Mucosa of gallbladder (tissue), 1 donor: Measurements from ENCODE around the gene LRRTM1. TPM values are rescaled to one million over a fixed set of nuclear protein-coding genes. Genes with fewer than 3 reads are reported as not detected.

Source experiments
- DNase-seq: peaks from one replicate; pipeline ENCODE4 v3.0.0-alpha.2; 2020; ENCODE audit warnings: low spot score
- total RNA-seq: library from RNA; stranded (reverse); gene quantifications from one replicate; pipeline ENCODE4 v1.2.1, GENCODE V29; 2021
- donor health status: DM: no; HTN: no; CAD: no.

LRRTM1 gene
- total RNA-seq, 1 donor from 2014 or later, result 1.2 TPM

DNA sequence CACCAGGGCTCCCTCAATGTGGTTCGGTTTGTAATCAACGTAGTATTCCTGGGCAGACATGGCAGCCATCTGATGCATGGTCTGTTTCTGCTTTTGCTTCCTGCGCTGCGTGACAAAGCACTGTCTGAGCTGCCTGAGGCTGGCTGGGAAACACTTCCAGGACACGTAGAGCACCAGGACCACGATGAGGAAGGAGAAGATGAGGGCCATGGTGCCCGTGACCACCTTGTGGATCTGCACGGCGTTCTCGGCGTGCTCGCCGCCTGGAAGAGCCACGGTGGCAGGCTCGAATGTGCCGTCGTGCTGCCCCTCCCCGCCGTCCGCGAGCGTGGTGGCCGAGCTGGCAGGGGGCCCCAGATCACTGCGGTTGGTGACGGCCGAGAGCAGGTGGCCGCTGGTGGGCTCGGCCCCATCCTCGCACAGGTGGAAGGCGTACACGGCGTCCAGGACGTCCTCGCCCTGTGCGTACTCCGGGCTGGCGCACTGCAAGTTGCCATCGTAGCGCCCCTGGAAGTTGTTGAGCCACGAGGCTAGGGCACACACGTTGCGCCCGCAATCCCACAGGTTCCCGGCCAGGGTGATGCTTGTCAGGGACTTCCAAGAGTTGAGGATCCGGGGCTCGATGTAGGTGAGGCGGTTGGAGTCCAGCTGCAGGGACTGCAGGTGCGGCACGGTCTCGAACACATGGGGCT lies 2.1 kb downstream of the LRRTM1 start:
- DNase-seq, result no peak

- DNase-seq, result no peak
Measured at GRCh38 chr2:80302001-80302313, 2.6 kb downstream of the LRRTM1 start.

GRCh38 chr2:80300954-80301353 lies 3.6 kb downstream of the LRRTM1 start:
- DNase-seq, result no peak

- DNase-seq, result no peak
Measured at GRCh38 chr2:80300346-80300745, 4.2 kb downstream of the LRRTM1 start.

DNA sequence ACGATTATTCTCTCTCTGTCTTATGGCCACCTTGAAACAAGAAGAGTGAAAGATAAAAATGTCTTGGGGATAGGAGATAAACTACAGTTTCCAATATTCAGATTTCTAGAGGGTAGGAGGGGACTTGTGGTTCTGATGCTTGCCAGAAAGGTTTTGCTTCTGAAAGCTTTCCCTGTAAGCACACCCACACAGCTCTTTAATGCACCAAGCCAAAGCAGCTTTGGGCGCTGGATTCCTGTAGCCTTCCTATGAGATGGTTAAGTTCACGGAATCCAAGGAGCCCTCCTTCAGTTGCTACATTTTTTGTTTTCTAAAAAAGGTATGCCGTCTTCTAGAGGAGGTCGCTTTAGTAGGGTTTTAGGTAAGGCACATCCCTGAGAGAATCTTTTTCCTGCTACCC lies 4.9 kb downstream of the LRRTM1 start:
- DNase-seq, result no peak

- DNase-seq, result no peak
Measured at GRCh38 chr2:80298954-80299353, 5.6 kb downstream of the LRRTM1 start.

DNA sequence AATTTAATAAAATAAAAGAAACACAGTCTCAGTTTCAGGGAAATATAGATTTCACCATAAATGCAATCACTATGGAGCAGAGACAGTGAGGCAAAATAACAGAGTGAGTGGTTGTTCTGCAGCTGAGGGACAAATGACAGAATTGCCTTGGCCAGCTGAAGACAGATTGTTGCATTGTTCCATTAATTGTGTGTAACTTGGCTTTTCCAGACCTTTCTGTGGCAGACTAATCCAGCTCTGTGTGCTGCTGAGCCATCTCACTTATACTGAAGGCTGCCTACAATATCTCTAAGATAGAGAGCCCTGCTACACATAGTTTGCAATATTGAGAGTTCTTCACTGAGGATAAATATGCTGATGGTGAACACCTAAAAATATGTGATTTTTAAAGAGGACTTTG lies 11.5 kb downstream of the LRRTM1 start:
- no peak for DNase-seq

GRCh38 chr2:80292474-80292873 lies 12.1 kb downstream of the LRRTM1 start:
- no peak for DNase-seq

- no peak for DNase-seq
Measured at GRCh38 chr2:80291656-80292055, 12.9 kb downstream of the LRRTM1 start.

DNA sequence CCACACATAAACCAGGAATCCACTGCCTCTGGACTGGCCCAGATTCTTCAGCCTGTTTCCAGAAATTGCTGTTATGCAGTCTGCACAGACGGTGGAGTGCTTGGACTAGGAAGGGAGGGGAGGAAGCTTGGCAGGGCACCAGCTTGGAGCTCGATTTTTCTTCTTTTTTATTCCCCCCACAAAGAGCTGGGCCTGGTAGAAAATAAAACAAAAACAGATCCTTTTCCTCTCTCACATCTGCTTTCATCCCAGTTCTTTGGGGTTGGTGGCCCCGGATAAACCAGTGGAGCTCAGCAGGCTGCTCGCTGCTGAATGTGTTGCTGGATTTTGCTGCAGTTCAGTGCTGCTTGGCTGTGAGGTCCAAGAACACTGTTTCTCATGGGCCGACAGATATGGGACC lies 16.0 kb downstream of the LRRTM1 start:
- DNase-seq, result no peak

- DNase-seq, result no peak
Measured at GRCh38 chr2:80281049-80281448, 23.5 kb downstream of the LRRTM1 start.

- DNase-seq, result no peak
Measured at GRCh38 chr2:80280598-80280997, 24.0 kb downstream of the LRRTM1 start.

DNA sequence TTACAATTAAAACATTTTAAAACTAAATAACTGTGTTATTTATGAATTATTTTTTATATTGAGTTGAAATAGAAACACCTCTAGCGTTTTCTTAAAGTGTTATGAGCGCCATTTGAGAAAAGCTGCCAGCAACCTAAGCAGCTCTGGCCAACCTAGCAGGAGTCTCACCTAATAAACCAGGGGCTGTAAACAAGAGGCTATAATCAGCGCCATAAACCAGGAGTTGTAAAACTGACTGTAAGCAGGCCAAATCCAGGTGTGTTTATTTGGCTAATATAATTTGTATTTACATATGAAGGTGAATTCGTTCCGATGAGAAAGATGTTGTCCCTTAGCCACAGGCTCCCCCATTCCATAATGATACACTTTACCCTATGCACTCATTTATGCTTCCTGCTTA lies 34.7 kb downstream of the LRRTM1 start:
- no peak for DNase-seq

DNA sequence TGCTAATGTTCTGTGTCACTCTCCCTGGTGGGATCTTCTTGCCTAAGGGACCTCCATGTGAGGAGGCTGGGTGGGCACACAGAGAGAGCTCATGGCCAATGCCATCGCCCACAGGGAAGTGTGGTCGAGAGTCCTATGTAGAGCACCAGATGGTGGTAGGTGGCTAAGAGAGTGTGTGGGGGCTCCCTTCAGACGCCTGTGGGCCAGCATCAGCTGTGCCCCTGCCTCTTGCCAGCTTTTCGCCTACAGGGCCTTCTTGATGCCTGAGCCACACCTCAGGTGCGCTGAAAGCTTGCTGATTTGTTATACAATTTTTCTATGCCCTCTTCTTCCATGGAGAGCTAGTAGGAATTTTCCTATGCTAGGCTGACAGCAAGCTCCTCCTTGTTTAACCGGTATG lies 38.3 kb downstream of the LRRTM1 start:
- DNase-seq, result no peak

- DNase-seq, result no peak
Measured at GRCh38 chr2:80259292-80259691, 45.3 kb downstream of the LRRTM1 start.

GRCh38 chr2:80258793-80259192 lies 45.8 kb downstream of the LRRTM1 start:
- DNase-seq, result no peak

DNA sequence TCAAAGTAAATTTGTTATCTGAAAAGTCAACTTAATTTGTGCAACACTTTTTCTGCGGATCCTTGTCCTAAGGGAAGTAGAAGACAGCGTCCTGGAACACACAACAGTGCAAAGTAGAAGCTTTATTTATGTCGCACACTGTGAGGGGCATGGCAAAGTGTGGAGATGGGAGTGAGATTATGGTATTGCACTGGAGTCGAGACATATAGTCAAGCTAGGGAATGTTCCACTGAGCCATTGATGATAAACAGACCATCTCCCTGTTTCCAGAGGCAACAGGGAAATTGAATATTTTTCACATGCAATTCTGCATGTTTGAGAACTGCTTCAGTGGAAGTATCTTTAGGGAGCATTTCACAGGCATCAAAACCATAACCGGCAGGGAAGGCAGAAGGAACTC lies 46.2 kb downstream of the LRRTM1 start:
- DNase-seq, result no peak

DNA sequence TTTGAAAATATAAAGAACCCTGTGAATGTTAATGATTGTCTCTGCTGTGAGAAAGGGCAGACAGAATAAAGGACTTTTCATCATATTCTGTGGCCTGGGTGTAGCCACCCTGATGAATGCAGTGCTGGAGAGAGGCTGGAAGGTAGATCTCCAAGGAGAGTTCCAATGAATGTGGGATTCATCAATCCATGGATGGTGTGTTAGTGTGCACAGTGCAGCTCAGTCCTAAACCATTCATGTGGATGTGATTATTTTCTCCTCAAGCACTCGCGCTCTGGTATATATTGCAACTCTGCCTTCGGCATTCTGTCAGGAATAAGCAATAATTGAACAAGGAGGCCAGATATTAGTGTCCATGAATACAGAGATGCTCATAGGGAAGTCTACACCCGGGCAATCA lies 47.1 kb downstream of the LRRTM1 start:
- DNase-seq, result no peak

GRCh38 chr2:80256782-80257167 lies 47.8 kb downstream of the LRRTM1 start:
- no peak for DNase-seq

GRCh38 chr2:80255918-80256781 lies 48.4 kb downstream of the LRRTM1 start:
- DNase-seq, result no peak

DNA sequence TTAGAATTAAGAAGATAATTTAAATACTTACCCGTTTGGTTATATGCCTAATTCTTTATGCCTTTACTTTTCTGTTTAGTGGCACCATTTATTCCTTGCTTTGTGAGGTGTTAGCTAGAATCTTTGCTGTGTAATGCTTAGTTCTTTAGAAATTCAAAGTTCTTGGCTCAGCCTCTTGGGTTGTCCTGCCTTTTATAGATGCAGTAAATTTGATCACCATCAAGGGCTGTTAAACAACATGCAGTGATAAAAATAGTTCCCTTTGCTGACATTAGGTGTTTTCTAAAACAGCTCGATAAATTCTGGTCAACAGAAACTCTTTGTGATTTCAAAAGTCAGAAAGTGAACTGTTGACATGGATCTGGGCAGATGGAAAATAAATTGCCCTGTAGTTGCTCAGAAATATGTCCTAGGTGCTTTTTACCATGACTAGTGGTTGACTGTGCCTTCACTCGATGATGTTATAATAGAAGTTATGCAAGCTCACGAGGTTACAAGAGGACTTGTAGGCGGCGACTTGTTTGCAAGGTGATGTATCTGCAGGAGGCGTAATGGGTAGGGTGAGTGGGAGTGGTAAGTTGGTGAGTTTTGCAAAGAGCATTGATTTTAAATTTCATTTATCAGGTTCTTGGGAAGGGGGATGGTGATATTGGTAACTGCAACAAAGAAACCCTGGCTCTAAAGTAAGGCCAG lies 52.1 kb downstream of the LRRTM1 start:
- DNase-seq, result no peak
